Measurements from ENCODE around the gene PITX1. TPM values are rescaled to one million over a fixed set of nuclear protein-coding genes. Genes with fewer than 3 reads are reported as not detected.

The PITX1 gene
- polyA plus RNA-seq, 1 experiment: 14.3 TPM

DNA sequence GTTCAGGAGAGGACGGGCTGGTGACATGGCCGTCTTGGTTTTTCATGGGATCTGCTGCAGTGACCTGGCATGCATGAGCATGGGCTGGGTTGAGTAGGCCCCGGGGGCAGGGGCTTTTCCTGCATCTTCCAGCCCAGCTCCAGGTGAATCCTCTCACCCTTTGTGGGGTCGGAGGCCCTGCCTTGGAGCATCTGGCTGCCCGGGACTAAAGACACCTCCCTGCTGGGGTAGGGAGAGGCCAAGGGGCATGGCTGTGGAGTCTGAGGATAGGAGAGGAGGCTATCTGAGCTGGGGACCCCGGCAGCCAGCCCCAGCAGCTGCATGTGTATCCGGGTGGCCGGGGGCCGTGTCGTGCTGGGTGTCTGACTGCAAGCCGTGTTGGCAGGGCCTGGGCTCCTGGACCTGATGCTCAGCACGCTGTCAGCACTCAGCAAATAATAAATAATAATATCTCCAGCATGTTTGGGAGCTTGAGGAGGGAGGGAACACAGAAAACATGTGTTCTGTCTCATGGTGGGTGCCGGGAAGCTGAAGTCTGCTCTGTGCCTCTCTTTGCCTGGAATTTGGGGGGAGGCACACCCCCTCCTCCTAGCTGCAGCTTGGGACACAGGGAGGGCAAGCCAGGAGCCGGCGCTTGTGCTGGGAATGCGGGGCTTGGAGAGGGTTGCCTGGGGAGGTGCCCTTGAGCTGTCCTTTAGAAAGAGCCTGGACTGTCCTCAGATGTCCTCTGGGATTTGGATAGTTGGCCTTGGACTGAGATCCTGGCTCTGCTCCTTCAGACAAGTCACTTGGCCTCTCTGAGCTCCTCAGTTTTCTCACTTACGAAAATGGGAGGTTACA is 28.4 kb upstream of the PITX1 start:
- TF ChIP-seq, protein P1, sequence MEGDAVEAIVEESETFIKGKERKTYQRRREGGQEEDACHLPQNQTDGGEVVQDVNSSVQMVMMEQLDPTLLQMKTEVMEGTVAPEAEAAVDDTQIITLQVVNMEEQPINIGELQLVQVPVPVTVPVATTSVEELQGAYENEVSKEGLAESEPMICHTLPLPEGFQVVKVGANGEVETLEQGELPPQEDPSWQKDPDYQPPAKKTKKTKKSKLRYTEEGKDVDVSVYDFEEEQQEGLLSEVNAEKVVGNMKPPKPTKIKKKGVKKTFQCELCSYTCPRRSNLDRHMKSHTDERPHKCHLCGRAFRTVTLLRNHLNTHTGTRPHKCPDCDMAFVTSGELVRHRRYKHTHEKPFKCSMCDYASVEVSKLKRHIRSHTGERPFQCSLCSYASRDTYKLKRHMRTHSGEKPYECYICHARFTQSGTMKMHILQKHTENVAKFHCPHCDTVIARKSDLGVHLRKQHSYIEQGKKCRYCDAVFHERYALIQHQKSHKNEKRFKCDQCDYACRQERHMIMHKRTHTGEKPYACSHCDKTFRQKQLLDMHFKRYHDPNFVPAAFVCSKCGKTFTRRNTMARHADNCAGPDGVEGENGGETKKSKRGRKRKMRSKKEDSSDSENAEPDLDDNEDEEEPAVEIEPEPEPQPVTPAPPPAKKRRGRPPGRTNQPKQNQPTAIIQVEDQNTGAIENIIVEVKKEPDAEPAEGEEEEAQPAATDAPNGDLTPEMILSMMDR (IDR thresholded peaks at IDR 0.05; ENCODE audit: insufficient read depth, low read depth, low read length): no peak
- DNase-seq (ENCODE audit: low read depth): no peak
- H3K4me3 ChIP-seq (ENCODE audit: low read depth, low read length): no peak overlapping the region
- CTCF ChIA-PET: no interaction called here
- POLR2A ChIA-PET: interaction anchor here (1.2 kb wide), 1 partner anchor 19 kb away, joined by 3 read pairs; no protein-coding TSS in a partner anchor
- no peaks in the 10 kb centered on the region for H3K36me3 ChIP-seq (ENCODE audit: control insufficient read depth, insufficient read depth, low read length)
- H3K27me3 ChIP-seq (ENCODE audit: control insufficient read depth, insufficient read depth, low read length): peaks cover 6% of the 10 kb centered on the region

DNA sequence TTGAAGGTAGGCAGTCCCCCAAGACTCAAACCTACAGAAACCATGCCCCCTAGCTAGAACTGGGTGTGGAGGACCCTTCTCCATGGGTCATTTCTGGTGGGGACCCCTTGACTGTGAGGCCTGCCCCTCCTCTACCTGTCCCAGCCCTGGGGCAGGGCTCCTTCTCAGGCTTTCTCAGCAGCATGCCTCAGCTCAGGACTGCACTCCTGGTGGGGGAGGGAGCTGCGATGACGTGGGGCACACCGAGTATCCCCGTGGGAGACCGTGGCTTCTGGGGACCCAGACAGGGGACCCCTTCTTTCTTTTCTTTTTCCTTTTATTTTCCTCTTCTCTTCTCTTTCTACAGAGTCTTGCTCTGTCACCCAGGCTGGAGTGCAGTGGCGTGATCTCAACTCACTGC is 27.0 kb upstream of the PITX1 start:
- Histone ChIP-seq H3K4me3 (ENCODE audit: low read depth, low read length) (no peak overlapping the region), H3K36me3 (ENCODE audit: control insufficient read depth, insufficient read depth, low read length) (no peaks in the 10 kb centered on the region), H3K27me3 (ENCODE audit: control insufficient read depth, insufficient read depth, low read length) (peaks cover 3% of the 10 kb centered on the region)
- ChIA-PET CTCF (interaction anchor here (0.8 kb wide), 1 partner anchor 271 kb away, joined by 3 read pairs; no protein-coding TSS in a partner anchor), POLR2A (no interaction called here)
- TF ChIP-seq, protein P1 (IDR thresholded peaks at IDR 0.05; ENCODE audit: insufficient read depth, low read depth, low read length): no peak
- DNase-seq (ENCODE audit: low read depth): no peak

DNA sequence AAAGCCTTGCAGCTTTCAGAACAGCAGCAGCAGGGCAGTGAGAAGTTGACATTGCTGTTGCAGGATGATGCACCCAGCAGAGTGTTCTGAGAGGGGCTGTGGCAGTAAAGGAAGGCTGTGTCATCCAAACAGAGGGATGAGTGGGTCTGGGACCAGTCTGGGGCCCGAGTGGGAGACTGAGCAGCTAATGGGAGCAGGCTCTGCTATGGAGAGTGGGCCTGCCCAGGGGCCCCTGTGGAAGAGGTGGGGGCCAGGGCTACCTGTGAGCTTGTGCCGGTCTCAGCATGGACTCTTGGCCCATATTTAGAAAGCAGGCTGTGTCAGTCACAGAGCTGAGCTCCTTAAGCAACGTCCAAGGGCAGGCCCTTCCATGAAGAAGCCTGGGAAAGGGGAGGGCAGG is 26.0 kb upstream of the PITX1 start:
- Histone ChIP-seq H3K27me3 (ENCODE audit: control insufficient read depth, insufficient read depth, low read length) (no peaks in the 10 kb centered on the region; the same call in none of the 2 replicates), H3K4me3 (ENCODE audit: low read depth, low read length) (no peak overlapping the region), H3K36me3 (ENCODE audit: control insufficient read depth, insufficient read depth, low read length) (no peaks in the 10 kb centered on the region)
- POLR2A ChIA-PET: no interaction called here
- CTCF ChIA-PET: interaction anchor here (0.6 to 1.2 kb wide), 5 partner anchors 12 to 272 kb away, joined by 3 read pairs; no protein-coding TSS in a partner anchor
- TF ChIP-seq, protein P1 (IDR thresholded peaks at IDR 0.05; ENCODE audit: insufficient read depth, low read depth, low read length): no peak
- no peak for DNase-seq (ENCODE audit: low read depth)

DNA sequence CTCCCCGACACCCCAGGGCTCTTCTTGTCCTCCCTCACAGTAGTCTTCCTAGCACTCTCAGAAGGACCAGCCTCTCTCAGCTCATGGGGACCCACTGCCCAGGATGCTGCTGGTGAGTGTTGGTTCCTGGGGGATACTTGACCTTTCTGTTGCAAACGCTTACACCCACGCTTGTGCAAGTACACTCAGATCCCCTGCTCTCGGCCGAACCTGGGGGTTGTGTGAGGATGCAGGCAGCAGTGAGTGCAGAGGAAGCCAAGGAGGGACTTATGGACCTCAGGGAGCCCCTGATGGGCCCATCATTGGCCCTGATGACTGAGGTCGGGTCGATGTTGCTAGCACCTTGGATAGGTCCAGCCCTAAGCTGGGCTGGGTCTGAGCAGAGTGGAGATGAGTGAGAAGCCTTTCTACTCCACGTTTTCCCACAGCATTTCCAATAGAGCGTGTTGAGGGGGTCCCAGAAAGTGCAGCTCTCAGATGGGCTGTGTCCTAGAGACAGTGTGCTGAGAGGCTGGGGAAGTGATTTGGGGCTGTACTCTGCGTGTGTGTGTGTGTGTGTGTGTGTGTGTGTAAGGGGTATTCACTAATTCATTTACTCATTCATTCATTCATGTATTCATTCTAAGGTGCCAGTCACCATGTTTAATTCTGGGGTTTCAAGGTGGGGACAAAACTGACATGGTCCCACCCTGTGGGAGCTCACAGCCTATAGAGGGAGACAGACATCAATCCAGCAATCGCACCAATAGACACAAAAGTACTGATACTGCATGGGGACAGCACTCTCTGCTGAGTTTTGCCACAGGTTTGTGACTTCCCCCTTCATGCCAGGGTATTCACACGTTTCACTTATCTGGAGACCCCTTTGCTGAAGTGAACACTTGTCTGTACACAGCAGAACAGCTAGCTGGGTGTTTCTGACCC is 25.2 kb upstream of the PITX1 start:
- H3K4me3 ChIP-seq (ENCODE audit: low read depth, low read length): no peak overlapping the region
- DNase-seq (ENCODE audit: low read depth): no peak
- peaks cover 3% of the 10 kb centered on the region for H3K27me3 ChIP-seq (ENCODE audit: control insufficient read depth, insufficient read depth, low read length)
- POLR2A ChIA-PET: no interaction called here
- TF ChIP-seq, protein P1 (IDR thresholded peaks at IDR 0.05; ENCODE audit: insufficient read depth, low read depth, low read length): no peak
- H3K36me3 ChIP-seq (ENCODE audit: control insufficient read depth, insufficient read depth, low read length): no peaks in the 10 kb centered on the region
- CTCF ChIA-PET: interaction anchor here (0.6 to 1.2 kb wide), 3 partner anchors 13 to 204 kb away, joined by 3 read pairs; no protein-coding TSS in a partner anchor

DNA sequence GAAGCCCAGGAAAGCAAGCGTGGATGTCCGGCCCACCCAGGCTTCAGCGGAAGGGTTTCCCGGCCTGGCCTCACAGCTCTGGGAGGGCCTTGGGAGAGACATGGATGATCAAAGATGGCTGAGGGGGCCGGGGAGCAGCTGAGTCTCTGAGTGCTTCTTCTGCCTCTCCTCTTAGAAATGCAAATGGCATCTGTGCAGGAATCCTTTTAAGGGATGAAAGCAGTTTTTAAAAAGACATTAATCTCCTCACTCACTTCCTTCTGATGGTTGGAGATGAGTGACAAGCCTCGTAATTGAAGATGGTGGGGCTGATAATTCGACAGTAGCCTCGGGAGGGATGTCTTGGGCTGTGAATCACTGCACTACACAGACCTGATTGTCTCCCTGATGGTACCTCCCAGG is 24.3 kb upstream of the PITX1 start:
- H3K27me3 ChIP-seq (ENCODE audit: control insufficient read depth, insufficient read depth, low read length): peaks cover 8% of the 10 kb centered on the region
- no peak overlapping the region for H3K4me3 ChIP-seq (ENCODE audit: low read depth, low read length)
- H3K36me3 ChIP-seq (ENCODE audit: control insufficient read depth, insufficient read depth, low read length): no peaks in the 10 kb centered on the region
- TF ChIP-seq, protein P1 (IDR thresholded peaks at IDR 0.05; ENCODE audit: insufficient read depth, low read depth, low read length): no peak
- ChIA-PET POLR2A (no interaction called here), CTCF (interaction anchor here (0.6 kb wide), 1 partner anchor 205 kb away, joined by 3 read pairs; no protein-coding TSS in a partner anchor)
- no peak for DNase-seq (ENCODE audit: low read depth)

Measured in BJ (cell line).